IPS DF 4.7 (cell line): Measurements from ENCODE around the gene KRTAP19-2.

Experiments
- DNase-seq: peaks from one replicate; pipeline ENCODE4 v3.0.0-alpha.2; 2013; ENCODE audit warnings: low spot score; ENCODE audit errors: extremely low read depth

KRTAP19-2 gene, protein sequence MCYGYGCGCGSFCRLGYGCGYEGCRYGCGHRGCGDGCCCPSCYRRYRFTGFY

DNA sequence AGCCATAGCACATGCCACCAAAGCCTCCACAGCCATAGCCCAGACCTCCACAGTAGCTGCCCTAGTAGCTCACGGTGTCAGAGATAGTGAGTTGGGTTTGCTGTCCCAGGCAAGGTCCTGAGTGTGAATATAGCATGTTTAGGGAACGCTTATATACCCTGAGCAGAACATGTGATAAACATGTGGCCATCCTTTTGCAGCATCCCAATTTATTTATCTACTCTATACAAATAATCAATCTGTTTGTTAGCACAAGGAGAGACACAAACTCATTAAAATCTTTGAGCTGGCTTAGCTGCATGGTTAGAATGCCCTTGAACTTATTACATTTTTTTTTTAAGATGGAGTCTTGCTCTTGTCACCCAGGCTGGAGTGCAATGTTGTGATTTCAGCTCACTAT lies at the start of gene KRTAP19-2:
KRTAP19-2 (minus strand) TSS at position 101 of the 400 bp plus-strand sequence; CDS start at position 13, 88 bp downstream.
- DNase-seq = no peak

DNA sequence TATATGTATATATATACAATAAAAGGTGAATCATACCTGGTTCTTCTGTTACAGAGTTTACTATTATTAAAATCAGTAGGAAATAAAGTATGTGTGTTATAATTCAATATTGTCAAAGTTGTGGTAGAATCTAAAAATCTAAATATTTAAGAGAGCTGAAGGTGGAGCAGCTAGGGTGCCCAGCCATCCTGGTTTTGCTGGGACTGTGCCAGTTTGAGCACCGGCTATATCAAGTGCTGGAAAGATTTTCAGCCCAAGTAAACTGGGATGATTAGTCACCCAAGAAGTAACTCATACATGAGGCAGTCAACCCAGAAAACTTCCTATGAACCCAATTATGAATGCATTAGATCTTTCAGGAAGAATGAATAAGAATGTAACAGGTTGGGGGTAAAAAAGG lies 31.6 kb upstream of the KRTAP19-2 start:
- DNase-seq = no peak

DNA sequence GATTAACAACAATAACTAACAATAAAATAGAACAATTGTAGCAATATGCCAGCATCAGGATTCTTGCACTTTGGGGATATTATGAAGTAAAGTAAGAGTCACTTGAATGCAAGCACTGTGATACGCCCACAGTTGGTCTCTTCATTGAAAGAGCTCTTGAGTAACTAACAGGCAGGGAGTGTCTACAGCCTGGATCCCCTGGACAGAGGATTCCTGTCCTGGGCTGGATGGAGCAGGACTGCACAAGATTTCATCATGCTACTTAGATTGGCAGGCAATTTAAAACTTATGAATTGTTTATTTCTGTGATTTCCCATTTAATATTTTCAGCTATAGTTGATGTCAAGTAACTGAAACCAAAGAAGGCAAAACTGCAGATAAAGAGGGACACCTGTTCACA lies 28.4 kb upstream of the KRTAP19-2 start:
- no peak for DNase-seq

DNA sequence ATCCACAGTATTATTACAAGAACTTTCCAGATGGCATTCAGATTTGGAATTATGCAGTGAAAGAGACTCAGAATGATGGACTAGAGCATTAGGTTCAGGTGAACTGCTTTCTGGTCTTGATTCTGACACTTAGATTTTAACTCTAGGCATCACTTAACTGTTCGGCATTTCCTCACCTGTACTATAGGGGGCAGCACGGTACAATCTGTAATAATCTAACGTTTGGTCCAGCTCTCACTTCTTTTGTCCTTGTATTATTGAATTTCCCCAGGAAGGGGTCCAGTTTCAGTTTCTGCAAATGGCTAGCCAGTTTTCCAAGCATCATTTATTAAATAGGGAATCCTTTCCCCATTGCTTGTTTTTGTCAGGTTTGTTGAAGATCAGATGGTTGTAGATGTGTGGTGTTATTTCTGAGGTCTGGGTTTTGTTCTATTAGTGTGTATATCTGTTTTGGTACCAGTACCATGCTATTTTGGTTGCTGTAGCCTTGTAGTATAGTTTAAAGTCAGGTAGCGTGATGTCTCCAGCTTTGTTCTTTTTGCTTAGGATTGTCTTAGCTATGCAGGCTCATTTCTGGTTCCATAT lies 18.5 kb upstream of the KRTAP19-2 start:
- DNase-seq = peak; percentile 5

DNA sequence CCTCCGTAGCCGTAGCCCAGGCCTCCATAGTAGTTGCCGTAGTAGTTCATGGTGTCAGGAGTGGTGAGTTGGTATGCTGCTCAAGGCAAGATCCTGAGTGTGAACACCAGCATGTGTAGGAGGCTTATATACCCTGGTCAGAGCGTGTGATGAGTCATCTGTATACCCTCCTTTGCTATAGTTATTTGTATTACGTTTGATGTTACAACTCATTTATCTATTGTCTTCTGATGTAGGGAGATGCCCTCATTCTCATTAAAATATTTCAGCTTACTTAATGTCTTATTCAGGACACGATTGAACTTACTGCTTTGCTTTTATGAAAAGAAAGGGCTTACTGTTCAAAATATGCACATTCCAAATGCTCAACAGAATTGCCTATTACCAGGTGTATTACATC lies 14.8 kb upstream of the KRTAP19-2 start, which contains the start of gene KRTAP19-5:
KRTAP19-5 (minus strand) TSS at position 101 of the 400 bp plus-strand sequence; CDS start at position 50, 51 bp downstream.
- no peak for DNase-seq

DNA sequence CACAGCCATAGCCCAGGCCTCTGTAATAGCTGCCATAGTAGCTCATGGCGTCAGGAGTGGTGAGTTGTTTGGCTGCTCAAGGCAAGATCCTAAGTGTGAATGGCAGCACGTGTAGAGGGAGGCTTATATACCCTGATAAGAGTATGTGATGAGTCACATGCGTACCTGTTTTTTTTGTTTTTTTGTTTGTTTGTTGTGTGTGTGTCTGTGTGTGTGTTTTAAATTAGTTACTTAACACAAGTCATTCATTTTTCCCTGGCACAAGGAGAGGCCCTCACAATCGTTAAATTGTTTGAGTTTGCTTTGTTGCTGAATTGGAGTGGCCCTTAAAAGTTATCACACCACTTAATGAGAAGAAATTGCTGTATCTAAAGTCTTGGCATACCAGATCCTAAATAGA lies 9.8 kb upstream of the KRTAP19-2 start, which contains the start of gene KRTAP19-4:
KRTAP19-4 (minus strand) TSS at position 101 of the 400 bp plus-strand sequence; CDS start at position 46, 55 bp downstream.
- no peak for DNase-seq

DNA sequence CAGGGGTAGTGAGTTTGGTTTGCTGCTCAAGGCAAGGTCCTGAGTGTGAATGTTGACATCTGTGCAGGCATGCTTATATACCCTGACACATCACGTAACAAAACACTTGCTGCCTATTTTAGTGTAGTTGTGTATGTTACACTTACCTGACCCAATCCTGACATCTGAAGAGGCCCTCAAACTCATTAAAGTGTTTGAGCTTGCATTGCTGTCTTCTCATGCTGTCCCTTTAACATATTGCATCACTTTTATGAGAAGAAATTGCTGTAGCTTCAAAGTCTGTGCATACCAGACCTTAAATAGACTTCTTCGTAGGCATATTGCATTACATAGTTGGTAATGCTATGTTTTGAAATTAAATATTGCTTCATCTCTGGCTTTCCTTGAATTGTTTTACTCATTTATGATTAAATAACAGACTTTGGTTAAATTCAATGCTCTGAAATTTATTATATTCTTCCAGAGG lies 4.8 kb upstream of the KRTAP19-2 start, which contains the start of gene KRTAP19-3:
KRTAP19-3 (minus strand) TSS at position 51 of the 466 bp plus-strand sequence. CDS start 56 bp downstream, outside the sequence.
- no peak for DNase-seq

DNA sequence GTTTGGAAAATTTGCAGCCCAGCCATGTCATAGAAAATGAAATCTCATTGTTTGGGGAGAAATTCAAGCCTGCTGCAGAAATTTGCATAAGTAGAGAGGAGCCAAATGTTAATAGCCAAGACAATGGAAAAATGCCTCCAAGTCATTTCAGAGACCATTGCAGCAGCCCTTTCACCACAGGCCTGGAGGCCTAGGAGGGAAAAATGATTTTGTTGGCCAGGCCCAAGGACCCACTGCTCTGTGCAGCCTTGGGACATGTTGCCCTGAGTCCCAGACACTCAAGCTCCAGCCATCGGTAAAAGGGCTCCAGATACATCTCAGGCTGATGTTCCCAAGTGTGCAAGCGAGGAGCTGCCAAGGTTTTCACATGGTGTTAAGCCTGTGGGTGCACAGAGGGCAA lies 1.1 kb downstream of the KRTAP19-2 start:
- DNase-seq = no peak

DNA sequence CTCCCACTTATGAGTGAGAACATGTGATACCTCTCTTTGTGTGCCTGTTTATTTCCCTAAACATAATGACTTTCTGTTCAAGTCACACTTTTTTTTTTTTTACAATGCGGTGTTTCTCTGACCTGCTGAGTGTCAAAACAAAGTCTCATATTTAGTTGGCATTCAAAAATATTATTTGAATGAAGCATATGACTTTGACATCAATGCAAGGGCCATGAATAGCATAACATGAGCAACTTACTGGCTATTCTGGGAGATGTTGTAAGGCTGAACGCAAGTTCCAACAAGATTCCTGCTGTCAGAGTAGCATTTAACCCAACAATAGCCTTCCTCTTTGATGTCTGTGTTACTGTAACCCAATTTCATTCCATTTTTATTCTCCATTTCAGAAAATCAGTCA lies 5.1 kb downstream of the KRTAP19-2 start:
- no peak for DNase-seq

DNA sequence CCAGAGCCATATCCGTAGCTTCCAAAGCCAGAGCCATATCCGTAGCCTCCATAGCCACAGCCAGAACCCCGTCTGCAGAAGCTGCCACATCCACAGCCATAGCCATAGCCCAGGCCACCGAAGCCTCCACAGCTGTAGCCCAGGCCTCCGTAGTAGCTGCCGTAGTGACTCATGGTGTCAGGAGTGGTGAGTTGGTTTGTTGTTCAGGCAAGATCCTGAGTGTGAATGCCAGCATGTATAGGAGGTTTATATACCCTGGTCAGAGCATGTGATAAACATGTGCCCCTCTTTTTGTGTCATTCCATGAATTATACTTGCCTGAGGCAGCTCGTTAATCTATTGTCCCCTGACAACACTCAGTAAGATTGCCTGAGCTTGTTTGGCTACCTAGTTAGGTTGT lies 7.1 kb downstream of the KRTAP19-2 start, which contains the start of gene KRTAP19-1:
KRTAP19-1 (minus strand) TSS at position 223 of the 400 bp plus-strand sequence; CDS start at position 173, 50 bp downstream.
- no peak for DNase-seq

DNA sequence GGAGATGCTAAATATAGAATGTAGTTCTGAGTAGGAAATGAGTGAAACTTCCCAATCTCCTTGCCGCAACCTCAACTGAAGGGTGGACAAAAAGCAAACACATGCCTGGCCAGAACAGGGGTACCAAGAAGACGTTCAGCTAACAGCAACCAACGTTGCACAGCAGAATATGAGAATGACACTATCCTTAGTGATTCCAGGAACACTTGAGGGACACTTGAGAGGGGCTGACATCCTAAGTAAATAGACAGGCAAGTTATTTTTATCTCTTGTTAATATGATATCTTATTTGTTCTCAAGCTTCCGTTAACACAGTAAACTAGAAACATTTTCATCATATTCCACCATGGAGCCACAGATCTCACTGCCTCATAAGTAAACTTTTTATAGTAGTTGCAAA lies 8.0 kb downstream of the KRTAP19-2 start:
- no peak for DNase-seq

DNA sequence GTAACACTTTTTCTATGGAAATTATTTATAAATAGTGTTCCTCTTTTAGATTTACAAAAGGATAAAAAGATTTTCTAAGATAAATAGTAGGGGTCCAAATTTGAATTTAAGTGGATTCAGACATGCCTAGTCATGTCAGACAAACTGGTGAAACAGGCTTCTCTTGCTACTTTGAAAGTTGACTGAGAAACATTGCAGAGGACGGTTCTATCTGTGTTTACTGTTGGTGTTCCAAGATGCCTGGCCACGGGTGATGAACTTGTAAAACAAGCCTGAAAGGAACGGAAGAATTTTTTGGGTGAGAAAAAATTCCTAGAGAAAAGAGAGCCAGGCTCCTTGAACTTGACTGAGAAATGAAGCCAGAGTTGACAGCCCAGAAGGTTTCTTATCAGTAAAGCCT lies 9.2 kb downstream of the KRTAP19-2 start:
- no peak for DNase-seq

DNA sequence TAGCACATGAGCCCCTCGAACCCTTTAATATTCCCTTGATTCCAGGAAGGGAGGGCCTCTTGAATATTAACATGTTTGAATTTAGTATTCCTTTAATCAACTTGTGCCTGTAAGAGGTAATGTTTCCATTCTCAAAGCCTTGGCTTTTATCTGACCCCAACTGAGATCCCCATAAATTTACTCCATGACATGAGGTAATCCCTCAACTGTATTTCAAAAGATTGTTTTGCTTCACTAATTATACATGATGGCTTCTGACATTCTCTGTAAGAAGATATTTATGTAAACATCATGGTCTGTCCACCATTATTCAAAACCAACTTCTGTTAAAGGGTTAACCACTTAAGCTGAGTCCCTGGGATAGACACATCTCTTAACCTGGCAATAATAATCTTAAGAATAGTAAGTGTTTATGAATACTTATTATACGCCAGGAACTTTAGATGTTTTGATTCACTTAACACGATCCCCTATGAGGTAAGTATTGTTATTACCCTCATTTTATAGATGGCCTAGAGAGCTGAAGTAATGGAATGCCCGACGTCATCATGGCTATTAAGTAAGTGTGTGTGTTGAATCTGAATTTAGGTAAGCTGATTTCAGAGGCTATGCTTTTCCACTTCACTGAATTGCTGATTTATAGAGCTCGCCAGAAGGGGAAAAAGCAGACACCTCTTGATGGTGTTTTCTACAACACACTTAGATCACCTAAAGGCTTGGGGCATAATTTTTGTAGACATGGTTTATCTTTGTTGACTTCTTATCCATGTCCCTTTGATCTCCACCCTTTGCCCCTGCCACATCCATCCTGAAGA lies 18.1 kb downstream of the KRTAP19-2 start:
- no peak for DNase-seq

DNA sequence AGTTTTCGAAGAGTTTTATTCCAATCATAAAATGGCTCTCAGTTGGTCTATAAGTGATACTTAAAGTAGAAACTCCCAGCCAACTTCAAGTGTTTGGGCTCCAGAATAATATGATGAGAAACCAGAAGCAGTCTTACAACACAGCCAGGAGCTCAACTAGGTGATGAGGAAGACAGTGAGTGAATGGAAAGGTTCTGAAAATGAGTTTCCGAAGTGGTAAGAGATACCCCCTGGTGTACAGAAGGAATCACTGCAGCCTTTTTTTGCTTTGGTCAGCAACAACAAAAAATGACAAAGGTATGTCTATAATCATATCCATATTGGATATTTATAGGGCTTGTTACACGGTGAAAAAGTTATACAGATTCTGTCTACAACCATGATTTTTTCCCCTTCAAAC lies 23.5 kb downstream of the KRTAP19-2 start:
- no peak for DNase-seq

DNA sequence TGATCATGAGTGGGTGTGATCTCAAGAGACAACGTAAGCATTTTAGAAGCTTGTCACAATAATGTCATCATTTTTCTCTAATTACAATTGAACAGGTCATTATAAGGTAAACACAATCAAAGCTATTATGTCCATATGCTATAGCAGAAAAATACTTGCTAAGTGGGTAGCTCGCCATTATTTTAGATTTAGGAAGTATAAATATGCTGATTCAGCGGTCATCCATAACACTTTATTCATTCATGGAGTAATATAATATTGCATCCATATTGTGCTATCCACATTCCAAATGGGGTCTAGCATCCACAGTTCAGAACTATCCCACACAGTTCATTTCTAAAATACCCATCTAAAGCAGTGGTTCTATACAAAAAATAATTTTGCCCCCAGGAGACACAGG lies 38.7 kb downstream of the KRTAP19-2 start:
- no peak for DNase-seq

DNA sequence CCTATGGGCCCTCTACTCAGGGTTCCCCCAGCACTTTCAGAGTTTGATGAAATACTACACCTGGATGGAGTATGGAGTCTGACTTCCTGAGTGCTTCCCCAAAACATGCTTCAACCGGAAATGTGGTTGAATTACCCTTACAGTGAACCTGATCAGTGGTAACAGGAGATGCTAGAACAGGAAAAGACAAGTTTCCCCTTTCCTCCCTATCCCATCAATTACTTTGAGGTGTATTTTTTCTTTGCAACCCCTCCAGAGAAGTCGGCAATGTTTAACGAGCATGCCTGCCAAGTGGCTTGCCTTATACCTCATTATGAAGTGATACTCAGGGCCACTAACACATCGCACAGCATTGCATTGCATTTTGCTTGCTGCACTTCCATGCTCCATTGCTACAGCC lies 40.2 kb downstream of the KRTAP19-2 start:
- no peak for DNase-seq

DNA sequence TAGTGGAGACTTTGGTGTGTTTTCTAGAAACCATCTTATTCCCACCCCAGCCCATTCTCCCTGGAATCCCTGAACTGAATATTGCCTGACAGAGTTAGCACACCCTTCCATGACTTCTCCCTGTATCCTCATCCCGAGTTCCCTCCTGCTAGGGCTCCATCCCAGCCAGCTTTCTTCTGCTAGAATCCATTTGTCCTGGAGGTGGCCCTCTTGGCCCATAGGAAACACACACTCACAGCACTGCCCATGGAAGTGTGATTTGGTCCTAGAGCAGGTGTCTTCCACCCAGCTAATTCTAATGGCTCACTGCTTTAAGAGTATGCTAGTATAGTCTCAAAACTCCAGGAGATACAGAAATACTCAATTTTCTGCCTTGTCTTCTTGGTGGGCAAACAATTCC lies 43.0 kb downstream of the KRTAP19-2 start:
- no peak for DNase-seq

DNA sequence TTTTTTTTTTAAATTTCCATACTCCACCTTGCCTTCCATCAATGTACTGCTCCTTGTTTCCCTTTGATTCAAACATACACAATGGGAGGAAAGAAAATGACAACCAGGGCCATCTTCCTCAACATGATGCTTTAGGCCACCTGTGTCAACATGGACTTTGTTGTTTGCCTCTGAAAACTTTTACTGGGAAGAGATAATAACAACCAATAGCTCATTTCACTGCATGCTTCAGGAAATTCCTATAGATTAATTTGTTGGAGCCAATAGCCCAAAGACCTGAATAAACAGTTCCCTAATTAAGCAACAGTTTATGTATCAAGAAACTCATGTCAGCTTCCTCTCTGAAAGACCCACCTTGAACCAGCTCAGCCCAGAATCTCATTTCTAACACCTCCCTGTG lies 44.0 kb downstream of the KRTAP19-2 start:
- no peak for DNase-seq

DNA sequence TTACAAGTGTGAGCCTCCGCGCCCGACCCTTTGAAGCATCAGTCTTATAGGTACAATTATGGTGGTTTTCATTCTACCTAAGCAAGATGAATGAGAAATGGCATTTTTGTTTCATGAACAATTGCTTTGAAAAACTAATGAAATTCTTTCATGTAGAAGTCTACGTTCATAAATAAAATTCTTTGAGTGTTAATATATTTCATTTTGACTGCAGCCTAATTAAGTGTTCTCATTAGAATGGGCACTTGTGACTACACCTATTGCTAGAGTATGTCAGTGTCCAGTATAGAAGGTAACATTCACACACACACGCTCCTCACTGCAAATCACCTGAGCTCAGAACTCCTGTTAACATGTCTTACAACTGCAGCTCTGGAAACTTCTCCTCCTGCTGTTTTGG lies 47.3 kb downstream of the KRTAP19-2 start, which contains the start of gene KRTAP15-1:
KRTAP15-1 (plus strand) TSS at position 301 of the 400 bp plus-strand sequence; CDS start at position 354, 53 bp downstream.
- no peak for DNase-seq
